ENCODE data around the gene TRIM62.

Gene TRIM62

DNA sequence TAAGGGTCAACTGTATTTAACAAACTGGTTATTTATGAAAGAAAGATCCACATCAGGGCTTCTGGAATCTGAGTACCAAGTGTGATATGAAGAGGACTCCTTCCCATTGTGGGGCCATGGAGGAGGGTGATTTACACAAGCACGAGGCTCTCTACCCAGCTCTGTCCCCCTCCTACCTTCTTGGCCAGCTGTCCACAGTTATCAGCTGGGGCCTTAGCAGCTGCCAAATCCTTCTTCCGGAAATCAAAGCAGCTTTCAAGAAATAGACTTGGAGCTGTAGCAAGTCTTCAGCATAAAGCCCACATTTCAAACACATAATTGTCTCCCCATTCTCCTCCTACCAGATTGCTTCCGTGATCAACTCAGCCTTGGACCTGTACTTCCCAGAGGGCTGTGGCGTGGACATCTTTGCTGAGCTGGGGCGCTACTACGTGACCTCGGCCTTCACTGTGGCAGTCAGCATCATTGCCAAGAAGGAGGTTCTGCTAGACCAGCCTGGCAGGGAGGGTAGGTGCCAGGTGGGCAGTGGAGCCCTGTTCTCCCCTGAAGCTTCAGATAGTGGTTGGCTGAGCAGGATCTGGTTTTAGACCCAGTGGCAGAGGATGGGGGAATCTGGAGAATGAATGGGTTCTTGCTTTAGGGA, 85.4 kb downstream of the TRIM62 start:
- Histone ChIP-seq H3F3A (ENCODE audit: insufficient read depth, low read length) (peaks cover 20% of the 10 kb centered on the region), H2AFZ (ENCODE audit: low read length) (no peak overlapping the region), H3K4me2 (ENCODE audit: low read depth, low read length) (no peak overlapping the region), H3K27ac (ENCODE audit: low read length) (no peak overlapping the region), H3K4me3 (ENCODE audit: low read length) (no peak overlapping the region), H4K20me1 (ENCODE audit: insufficient read depth, low read length) (no peaks in the 10 kb centered on the region), H3K4me1 (ENCODE audit: low read length) (peaks cover 35% of the 10 kb centered on the region), H3K27me3 (replicated peaks; ENCODE audit: insufficient read depth, low read length) (no peaks in the 10 kb centered on the region), H3K36me3 (replicated peaks; ENCODE audit: insufficient read depth, low read length) (no peaks in the 10 kb centered on the region), H3K9ac (ENCODE audit: low read length) (no peak overlapping the region), H3K9me2 (replicated peaks; ENCODE audit: insufficient read depth, low read length) (no peaks in the 10 kb centered on the region), H3K9me3 (replicated peaks; ENCODE audit: insufficient read depth, low read length) (no peaks in the 10 kb centered on the region), H3K79me2 (ENCODE audit: low read length) (no peaks in the 10 kb centered on the region)
- no peak for DNase-seq
- TF ChIP-seq, protein P1, sequence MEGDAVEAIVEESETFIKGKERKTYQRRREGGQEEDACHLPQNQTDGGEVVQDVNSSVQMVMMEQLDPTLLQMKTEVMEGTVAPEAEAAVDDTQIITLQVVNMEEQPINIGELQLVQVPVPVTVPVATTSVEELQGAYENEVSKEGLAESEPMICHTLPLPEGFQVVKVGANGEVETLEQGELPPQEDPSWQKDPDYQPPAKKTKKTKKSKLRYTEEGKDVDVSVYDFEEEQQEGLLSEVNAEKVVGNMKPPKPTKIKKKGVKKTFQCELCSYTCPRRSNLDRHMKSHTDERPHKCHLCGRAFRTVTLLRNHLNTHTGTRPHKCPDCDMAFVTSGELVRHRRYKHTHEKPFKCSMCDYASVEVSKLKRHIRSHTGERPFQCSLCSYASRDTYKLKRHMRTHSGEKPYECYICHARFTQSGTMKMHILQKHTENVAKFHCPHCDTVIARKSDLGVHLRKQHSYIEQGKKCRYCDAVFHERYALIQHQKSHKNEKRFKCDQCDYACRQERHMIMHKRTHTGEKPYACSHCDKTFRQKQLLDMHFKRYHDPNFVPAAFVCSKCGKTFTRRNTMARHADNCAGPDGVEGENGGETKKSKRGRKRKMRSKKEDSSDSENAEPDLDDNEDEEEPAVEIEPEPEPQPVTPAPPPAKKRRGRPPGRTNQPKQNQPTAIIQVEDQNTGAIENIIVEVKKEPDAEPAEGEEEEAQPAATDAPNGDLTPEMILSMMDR (IDR thresholded peaks at IDR 0.05; ENCODE audit: low read length), result no peak
- no peak for TF ChIP-seq EZH2phosphoT487 (IDR thresholded peaks at IDR 0.05; ENCODE audit: low read length)
- no peak for TF ChIP-seq EZH2 (optimal IDR thresholded peaks at IDR 0.05; ENCODE audit: low read depth, low read length)
